NAMALWA (cell line): ENCODE data around the gene SSR1.

Experiments used
- DNase-seq: peaks from one replicate; pipeline ENCODE4 v3.0.0-alpha.2; 2015; ENCODE audit warnings: low spot score

SSR1 gene

DNA sequence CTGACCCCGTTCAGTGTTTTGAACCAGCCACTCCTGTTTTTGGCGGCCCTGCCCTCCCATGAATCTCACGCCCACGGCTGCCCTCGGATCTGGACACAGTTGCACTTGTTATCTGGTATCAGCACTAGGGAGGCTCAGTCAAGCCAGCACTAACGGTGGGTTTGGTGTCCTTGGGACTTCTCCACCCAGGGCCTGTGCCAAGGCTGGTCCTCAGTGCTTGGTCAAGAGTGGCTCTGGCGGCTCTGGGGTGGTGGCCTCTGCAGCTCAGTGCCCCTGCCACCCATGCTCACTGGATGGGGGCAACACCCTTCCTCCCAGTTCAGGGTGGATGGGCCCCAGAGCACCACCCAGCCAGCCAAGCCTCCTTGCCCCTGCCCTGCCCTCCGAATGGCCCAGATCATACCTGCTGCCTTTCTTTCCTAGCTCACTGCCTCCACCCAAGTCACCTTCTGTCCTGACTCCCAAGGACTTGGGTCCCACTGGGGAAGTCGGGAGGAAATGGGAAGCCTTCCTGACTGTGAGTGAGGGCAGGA is 54.7 kb downstream of the SSR1 start:
- DNase-seq: no peak

DNA sequence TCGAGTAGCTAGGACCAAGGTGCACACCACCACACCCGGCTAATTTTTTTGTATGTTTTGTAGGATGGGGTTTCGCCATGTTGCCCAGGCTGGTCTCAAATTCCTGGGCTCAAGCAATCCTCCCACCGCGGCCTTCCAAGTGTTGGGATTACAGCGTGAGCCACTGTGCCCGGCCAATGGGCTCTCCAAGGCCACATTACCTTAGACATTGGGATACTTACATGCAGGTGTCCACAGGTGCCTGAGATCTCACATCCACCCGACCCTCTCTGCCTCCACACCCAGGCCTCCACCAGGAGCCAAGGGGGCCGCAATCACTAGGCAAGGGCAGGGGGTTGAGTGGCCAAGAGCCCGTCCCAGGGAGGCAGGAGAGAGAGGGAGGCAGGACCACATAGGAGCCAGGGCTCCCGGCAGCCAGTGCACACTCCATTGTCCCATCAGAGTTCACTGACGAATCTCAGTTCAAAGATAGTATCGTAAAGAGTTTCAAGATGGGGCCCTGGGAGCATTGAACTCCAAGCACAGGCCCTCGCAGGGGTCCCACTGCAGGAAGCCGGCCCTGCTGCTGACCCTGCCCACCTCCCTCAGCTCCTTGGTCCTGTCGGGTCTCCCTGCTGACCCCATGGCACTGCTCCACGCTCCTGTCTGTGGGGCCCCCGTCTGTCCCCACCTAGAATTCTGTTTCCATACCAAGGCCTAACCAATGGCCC is 55.3 kb downstream of the SSR1 start:
- no peak for DNase-seq

DNA sequence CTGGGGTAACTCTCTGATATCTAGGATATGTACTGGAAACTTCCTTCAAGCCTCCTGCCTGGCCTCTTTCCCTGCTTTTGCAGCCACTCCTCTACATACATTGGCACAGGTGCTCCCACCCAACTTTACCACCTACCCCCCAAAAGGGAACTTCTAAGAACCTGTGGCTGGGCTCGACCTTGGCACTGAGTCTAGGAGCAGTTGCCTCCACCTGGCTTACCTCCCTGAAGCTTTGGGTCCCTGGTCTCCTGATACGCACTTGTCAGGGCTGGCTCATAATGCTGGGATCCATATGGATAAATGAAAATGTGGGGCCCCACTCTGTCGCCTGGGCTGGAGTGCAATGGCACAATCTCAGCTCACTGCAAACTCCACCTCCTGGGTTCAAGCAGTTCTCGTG is 56.2 kb downstream of the SSR1 start:
- DNase-seq: no peak

DNA sequence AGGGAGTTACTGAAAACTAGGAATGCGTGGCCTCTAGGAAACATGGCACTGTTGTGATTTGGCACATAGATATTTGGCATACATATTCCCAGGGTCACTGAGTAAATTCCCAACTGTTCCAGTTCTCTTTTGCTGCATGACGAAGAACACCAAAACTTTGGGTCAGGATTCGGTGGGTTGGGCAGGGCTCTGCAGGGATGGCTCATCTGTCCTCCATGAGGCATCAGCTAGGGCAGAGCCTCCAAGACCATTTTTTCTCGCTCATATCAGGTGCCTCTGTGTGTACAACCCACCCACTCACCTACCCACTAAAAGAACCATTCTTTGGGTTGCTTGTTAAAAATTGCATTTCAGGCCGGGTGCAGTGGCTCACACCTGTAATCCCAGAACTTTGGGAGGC is 57.1 kb downstream of the SSR1 start:
- no peak for DNase-seq

DNA sequence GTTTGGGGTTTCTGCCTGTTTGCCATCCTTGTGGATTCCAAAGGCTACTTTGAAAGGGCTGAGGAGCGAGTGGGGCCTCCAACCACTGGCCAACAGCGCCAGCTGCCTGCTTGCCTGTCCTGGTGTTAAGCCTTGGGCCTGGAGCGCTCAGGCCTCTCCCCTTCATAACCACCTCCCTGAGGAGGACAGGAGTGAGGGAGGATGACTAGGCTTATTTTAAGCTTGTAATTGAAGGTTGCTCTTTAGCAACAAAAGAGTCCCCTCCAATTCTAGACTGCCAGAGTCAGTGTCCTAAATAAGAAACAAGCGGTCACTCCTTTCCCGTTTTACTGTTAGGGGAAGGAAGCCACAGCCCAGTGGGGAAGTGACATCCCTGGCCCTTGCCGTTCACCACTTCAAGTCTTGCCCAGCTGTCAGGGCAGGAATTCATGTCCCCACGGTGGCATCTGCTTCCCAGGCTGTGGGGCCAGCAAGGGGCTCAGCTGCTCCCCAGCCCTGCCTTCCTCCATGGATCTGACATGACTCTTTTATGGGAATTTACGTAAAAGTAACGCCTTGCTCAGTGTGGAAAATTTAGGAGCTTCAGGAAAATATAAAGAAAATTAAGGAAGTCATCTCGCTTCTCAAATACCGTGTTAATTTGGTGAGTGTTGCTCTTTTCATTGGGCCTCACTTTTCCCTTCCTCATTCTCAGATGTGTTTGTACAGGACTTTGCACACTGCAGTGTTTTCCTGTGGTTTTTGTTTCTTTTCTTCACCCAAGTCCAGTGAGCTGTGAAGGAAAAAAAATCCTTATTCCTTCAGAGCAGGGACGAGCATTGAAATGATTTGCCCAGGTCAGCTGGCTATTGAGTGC is 57.8 kb downstream of the SSR1 start:
- DNase-seq: no peak

DNA sequence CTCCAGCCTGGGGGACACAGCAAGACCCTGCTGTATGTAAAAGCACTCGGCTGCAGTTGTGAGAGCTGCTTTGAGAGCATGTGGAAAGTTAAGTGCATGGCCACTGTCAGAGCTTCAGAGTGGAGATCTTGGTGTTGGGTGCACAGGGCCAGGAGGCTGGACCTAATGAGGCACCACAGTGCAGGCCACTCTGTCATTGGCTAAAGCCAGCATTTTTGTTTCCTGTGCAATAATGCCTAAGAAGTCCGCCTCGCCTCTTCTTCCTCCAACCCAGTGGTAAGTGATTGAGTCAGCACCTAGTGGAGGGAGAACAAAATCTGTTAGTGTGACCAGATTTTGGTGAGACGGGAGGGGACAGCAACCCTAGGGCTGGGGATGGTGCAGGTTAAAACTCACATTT is 60.6 kb downstream of the SSR1 start:
- DNase-seq: no peak

DNA sequence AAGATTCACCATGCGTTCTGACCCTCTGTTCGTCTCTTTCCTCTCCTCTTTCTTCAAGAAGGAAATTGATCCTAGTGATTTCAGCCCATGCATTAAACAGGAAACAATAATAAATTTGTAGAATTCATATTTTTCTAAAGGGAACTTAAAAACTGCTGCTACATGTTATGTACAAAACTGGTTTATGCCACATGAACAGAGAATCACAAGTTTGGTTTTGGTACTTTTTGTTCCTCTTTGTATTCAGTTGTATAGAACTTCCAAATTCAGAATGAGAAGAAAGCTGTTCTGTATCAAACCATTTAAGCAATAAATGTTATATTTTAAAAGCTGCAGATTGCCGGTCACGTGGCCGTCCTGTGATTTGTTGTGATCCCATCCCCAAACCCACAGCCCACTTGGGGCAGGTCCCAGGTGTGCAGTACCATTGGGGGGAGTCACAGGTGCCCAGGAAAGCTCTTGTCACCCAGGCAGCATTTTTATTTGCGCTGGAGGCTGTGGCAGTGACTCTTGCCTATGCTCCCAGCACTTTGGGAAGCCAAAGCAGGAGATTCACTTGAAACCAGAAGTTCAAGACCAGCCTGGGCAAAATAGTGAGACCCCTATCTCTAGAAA is 61.2 kb downstream of the SSR1 start:
- DNase-seq: no peak

DNA sequence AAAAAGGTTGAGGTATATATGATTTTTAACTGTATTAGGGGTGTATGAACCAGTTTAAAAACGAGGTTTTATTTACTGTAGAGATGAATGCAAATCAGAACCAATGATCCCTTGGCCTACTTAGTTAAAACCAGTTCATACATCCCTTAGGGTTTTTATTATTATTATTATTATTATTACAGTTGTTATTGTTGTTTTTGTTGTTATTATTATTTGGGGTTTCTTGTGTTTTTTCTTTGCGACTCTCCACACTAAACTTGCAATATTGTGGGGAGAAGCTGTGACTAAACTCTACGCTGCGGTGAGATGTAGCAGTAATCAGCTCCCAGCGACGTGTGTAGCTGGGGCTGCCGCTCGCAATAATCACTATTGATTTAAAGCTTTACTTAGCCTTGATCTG is 62.2 kb downstream of the SSR1 start:
- DNase-seq: no peak

DNA sequence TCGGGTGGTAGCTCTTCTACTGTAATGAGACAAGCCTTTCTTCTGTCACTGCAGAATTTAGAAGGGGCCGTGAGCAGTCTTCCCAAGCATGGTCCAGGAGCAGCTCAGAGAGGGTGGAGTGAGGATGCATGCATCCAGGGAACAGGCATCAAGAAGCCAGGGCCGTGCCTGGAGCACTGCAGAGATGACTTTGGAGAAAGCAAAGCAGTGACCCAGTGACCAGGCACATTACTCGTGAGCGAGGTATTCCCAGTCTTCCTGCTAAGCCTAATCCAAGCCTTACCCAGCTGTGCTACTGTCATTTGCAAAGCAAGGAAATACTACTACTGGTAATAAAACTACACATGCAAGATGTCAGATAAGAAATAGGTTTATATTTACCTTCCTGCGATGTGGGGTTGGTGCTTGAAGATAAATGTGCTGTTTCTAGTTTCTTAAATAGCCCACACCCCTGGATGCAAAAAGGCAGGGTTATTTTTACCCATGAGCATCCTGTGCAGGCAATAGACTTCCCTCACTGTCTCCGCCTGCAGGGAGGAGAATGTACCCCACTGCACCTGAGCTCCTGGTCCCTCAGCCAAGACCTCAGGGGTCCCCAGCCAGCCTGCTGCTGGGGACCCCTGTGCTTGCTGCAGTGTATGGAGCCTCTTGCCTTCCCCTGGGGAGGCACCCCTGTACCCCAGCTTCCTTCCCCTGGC is 62.9 kb downstream of the SSR1 start:
- DNase-seq: peak; percentile 45

DNA sequence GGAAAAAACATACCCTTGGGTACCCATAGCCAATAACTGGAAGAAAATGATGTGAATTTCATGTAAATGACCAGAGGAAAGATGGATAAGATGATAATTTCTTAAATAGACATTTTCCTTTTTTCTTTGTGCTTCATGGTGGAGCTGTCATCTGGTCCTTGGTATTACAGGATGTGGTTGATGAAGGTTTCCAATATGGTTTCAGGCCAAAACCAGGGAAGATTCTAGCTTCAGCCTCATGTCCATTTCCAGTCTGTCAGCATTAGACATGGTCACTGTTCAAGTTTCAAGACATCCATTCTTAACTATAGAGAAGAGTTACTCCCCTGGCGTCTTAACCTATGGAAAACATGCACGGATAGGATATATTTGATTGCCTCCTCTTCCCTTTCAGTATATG is 63.6 kb downstream of the SSR1 start:
- DNase-seq: no peak

DNA sequence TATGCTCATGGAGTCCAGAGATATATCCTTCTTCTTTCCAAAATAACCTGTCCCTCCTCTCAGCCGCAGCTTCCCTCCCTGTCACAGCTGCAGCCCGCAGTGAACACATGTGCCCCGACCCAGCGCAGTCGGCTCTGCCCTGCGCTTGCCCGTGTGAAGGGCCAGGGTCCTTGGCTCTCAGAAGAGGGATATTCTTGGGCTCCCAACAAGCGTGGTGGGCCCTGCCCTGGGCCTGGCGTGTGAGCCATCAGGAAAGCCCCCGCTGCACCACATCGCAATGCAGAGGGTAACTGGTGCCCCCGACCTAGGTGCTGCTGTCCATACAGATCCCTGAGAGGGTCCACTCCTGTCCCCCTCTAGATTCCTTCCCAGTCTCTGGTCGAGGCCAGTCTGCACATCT is 65.2 kb downstream of the SSR1 start:
- DNase-seq: no peak

DNA sequence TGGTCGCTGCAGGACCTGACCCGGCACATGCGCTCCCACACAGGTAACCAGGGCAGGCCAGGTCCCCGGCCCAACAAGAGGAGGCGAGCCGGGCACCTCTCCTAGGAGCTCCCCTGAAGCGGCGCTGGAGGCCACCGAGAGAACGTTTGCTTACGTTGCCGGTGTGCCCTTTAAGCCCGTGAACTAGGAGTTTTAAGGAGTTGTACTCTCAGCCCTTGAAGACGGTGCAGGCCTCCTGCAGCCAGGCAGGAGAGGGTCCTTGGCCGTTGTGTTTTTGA is 65.9 kb downstream of the SSR1 start:
- DNase-seq: no peak

DNA sequence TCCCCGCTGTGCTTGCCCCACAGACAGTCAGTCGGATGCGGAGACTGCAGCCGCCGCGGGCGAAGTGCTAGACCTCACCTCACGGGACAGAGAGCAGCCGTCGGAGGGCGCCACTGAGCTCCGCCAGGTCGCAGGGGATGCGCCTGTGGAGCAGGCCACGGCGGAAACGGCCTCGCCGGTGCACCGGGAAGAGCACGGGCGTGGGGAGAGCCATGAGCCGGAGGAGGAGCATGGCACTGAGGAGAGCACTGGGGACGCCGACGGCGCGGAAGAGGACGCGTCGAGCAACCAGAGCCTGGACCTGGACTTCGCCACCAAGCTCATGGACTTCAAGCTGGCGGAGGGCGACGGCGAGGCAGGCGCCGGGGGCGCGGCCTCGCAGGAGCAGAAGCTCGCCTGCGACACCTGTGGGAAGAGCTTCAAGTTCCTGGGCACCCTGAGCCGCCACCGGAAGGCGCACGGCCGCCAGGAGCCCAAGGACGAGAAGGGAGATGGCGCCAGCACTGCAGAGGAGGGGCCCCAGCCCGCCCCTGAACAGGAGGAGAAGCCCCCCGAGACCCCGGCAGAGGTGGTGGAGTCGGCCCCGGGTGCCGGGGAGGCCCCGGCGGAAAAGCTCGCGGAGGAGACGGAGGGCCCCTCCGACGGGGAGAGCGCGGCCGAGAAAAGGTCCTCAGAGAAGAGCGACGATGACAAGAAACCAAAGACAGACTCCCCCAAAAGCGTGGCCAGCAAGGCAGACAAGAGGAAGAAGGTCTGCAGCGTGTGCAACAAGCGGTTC is 66.4 kb downstream of the SSR1 start:
- DNase-seq: no peak

DNA sequence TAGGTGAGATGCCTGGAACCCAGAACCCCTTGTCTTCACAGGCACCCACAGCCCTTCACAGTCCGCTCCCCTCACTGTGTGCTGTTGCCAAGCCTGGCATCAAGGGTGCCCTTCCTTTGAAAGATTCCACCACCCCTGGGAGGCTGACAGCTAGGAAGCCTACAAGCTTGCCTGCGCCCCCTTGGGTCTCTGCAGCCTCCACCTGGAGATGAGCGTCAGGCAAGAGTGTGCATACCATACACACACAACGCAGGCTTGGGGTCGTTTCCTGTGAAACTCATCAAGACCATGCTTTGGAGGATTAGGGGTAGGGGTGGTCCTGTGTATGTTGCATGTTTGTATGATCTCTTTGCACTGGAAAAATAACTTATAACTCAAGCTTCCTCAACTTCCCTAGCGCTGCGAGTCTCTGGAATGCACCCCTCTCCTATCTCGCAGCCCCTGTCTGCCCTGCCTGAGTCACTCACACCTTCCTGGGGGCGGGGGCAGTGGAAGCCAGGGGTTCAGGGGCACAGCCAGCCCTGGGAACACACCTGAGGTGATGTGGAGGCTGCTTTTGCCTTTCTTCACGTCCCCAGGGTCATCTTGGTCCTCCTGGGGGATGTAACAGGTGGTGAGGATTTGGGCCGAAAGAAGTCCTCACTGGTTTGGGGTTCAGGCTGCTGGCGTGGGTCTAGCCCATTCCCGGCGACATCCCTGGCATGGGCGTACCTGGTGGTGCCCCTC is 67.2 kb downstream of the SSR1 start:
- DNase-seq: no peak

DNA sequence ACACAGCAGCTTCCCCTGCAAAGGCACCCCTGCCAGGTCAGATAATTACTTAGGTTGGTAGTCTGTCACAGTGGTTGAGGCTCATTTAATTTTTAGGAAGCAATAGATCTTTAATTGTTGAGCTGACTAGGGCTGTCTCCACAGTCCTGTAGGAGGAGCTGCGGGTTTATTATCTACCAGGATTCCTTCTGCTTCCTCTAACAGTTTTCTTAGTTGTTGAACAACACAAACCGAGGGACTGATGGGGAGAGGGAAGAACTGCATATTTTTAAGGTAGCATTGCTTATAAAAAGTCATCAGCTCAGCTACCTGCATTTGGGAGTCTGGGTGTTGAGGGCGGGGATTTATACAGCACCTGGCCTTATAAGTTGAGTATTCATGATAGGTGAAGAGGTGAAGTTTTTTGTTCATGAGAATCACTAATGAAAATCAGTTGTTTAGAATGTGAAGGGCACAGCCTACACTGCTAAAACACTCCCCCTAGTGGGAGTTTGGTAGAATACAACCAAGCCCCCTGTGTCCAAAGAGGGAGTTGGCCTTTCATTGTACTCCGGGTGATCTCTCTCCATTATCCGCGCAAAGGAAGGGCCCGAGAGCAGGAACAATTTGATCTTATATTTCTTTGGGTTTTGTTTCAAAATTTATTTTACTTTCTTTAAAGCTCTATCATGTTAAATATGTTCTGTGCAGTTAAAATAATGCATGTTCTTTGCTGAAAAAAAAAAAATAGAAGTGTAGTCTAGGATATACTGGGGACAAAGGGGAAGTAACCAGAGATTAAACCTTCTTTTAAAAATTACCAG is 69.6 kb downstream of the SSR1 start:
- DNase-seq: peak; percentile 84

DNA sequence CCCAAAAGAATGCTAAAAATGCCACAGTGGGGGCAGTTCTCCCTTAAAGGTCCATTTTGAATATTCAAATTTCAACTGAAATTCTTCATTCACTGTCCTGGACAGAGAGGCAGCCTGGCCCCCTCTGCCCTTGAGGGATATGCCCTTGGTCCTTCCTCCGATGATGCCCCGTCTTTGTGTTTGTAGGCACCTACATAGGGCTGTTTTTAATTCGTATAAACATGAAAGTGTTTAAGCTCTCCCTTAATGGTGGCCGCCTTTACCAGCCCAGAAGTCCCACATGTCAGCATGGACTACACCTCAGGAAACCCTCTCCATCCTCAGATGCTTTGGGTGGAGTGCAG is 70.2 kb downstream of the SSR1 start:
- no peak for DNase-seq

DNA sequence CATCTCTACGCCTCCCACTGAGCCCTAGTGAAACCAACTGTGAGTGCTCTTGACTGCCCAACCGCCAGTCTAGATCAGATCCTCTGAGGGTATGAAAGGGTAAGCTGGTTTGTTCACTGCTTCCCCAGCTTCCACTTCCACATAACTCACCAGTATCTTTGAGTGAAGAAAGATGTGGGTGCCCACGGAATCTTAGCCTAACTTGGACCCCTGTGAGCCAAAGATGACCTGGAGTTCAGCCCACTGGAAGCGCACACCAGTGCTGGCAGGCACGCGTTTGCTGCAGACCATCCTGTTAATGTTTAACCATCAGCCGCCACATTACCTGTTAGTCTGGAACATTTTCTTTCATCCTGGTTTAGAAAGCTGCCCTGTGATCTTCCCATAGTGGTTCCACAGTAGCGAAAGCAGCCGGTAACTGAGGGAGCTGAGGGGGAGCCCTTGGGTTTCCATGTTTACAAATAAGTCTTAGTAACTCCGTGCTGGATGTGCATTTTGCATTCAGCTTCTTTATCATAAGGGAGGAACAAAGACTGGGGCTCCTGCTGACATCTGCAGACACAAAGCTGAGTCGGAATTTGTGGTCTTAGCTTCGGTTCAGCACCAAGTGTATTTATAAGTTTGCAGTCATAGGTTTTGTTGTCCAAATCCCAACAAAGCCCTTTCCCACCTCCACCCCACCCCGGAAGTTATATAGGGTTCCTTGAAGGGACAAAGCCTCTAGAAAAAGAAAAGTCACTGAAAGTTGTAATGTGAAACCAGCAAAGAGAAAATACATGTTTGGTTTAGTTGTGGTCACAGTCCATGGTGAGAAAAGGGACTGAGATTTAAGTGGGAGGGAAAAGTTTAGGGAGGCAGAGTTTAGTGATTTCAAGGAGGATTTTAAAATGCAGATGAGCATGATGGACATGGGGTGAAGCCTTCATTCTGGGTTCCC is 71.0 kb downstream of the SSR1 start:
- DNase-seq: no peak

DNA sequence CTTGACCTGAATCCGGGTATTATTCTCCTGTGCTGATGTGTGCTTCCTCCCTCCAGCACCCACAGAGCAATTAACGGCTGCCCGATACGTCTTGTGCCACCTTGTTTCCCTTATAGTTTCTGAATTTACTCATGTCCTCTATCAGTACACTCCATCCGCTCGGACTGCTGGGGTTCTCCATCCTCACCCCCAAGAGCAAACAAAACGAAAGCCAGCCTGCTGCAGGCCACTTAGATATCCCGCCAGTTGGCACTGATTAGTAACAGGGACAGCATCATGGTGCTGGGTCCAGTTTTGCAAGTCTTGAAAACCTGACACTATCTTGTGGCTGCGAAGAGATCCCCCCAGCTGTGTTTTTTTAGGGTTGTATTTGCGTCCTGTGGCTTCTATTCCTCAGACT is 71.8 kb downstream of the SSR1 start:
- no peak for DNase-seq

DNA sequence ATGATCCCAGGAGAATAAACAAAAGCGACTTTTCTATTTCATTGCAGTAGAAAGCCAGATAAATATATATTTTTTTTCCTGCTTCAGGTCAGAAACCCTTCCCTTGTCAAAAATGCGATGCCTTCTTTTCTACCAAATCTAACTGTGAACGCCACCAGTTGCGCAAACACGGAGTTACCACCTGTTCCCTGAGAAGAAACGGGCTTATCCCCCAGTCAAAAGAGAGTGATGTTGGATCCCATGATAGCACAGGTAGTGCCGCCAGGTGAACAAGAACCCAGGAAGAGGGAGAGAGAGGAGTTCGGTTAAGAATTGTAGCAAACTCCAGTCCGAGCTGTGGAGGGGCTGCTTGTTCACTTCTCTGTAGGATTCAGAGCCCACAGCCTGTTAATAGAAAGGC is 72.6 kb downstream of the SSR1 start:
- DNase-seq: no peak
